HG03354 (cell line): ENCODE results near the gene NOC4L.
"Not testable (repeated sequence)": the region's sequence is repeated elsewhere in the genome, so short reads cannot be mapped to it uniquely, and the experiment has no call there.

Source experiments
- ATAC-seq: cut with Tn5 transposase; IDR thresholded peaks from one replicate; pipeline ENCODE4 v1.9.1; 2021; ENCODE audit warnings: mild to moderate bottlenecking; ENCODE audit not compliant: unreplicated experiment, poor library complexity, severe bottlenecking

The NOC4L gene

DNA sequence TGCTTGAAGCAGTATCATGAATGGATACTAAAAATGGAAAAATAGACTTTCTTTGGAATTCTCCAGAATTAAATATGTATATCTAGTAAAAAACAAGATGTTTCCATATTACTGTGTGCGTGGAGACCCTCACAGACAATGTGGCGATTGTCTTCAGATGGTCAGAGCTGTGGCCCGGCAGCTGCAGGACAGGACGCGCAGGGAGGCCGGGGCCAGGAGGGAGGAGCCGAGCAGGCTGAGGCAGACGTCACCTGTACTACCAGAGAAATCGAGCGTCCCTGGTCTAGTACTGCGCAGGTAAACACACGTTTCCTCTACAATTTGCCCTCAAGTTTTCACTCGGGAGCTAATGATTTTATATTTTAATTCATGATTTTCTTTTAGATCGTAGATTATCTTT lies 23.0 kb upstream of the NOC4L start:
- no peak for ATAC-seq

DNA sequence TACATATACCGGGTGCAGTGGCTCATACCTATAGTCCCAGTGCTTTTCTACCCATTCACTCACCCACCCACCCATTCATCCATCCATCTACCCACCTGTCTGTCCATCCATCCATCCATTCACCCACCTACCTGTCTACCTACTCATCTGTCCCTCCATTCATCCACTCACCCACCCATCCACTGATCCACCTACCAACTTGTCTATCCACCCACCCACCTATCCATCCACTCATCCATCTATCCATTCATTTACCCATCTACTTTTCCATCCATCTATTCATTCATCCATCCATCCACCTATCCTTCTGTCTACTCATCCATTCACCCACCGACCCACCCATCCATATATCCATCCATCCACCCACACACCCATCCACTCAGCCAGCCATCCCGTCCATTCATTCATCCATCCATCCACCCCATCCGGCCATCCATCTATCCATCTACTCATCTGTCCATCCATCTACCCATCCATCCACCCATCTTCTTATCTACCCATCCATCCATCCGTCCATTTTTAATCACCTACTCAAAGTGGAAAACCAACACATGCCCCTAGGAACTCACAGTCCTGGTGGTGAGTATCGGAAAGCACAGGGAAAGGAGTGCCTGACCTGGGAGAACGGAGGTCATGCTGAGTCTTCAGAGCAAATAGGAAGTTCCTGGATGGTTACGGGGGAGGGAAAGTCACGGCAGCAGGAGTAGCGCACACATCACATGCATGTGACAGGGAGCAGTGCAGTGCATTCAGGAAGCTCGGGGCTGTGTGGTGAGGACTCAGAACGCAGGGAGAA lies 20.1 kb upstream of the NOC4L start:
- no peak for ATAC-seq

DNA sequence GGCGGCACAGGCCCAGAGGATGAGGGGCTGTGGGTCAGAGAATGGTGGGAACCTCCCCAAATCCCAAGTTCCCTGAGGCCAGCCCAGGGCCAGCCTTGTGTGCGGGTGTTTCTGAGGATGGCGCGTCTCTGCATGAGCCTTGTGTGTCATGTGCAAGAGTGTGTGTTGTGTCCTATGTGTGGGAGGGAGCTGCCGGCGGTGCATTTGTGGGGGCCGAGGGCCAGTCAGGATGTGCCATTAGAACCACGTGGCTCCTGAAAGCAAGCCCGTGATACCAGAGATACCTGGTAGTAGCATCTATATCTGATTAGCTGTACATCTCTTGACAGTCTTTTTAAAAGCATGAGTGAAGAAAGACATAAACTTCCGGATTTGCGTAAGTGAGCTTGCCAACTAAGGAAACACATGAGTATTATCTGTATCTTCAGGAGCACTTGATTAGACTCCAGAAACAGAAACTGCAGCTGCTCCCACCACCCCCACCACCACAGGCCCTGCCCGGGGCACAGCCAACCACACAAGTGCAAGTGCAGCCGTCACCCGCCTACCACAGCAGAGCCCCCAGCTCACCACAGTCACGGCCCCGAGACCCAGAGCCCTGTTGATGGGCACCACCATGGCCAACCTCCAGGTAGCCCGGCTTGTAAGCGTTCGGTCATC lies 19.4 kb upstream of the NOC4L start:
- no peak for ATAC-seq

DNA sequence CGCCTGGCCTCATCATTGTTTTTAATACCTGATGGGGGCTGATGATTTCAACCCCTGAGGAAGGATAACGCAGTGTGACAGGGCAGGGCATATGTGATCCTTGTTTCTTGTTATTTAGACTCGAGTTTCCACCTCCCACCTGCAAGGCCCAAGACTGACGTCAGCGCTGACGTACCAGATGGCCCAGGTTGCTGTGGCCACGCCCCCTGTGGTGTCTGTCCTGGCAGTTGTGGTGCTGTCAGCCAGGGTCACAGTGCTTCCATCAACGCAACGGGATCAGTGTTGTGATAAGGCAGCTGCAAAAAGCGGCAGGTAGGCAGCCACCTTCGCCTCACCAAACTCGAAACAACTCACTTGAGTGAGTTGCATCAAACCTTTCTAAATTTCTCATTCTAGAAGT lies 18.5 kb upstream of the NOC4L start:
- ATAC-seq: no peak

DNA sequence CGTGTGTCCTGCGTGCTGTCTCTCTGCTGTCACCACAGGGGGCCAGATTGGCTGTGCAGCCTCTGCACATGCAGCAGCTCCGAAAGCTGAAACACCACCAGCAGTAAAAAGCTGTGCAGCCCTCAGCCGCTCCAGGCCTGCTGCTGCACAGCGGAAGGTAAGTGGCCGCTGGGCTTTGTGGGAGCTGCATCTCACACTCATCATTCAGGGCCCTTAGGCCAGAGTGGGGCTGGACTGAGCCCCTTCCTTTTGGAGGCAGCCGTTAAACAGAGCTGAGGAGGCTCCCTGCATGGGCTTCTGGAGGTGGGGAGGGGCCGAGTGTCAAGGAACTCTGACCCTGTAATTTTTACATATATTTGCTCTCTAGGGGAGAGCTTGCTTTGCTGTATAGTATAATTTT lies 17.2 kb upstream of the NOC4L start:
- ATAC-seq: no peak

DNA sequence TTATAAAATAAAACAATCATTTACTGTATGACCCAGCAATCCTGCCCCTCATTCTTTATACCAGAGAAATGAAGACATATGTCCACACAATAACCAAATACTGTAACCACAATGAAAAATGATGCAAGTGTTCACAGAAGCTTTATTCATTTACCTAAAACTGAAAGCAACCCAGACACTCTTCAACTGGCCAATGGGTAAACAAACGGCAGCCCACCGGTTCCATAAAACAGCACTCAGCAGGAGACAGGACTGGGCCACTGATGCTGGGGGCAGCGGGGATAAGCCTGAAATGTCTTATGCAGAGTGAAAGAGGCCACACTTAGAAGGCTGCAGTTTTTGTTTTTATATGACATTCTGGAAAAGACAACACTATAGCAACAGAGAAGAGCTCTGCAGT lies 15.2 kb upstream of the NOC4L start:
- no peak for ATAC-seq

DNA sequence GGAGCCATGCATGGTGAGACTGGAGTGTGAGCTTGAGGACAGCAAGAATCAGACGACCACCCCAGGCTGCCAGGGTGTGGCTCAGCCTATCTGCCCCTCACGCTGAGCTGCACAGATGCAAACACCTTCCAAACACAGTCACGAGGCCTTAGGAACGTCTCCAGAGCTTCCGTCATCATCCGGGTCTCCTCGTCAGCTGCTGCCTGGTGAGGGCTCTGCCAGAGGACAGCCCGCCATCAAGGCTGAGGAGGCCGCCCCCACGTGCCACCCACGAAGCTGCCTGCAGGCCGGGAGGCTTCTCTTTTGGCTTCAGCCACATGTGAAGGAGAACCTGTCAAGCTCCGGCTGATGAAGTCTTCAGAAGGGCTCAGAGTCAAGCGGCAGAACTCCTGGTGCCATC lies 13.6 kb upstream of the NOC4L start:
- no peak for ATAC-seq

DNA sequence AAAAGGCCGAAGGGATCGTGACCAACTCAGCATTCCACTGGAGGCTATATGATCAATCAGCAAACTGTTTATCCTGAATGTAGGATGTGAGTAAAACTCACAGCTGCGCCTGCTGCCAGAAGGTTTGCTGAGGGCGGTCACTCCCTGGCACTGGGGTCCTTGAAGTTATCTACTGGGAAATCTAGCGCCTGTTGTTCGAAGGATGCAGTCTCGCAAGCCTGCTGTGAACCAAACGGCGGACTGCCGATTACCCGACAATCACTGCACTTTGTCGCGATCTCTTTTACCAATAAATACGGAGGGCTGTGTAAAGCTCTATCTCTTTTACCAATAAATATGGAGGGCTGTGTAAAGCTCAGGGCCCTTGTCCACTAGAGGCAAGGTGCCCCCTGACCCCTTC lies 13.0 kb upstream of the NOC4L start:
- ATAC-seq: no peak

DNA sequence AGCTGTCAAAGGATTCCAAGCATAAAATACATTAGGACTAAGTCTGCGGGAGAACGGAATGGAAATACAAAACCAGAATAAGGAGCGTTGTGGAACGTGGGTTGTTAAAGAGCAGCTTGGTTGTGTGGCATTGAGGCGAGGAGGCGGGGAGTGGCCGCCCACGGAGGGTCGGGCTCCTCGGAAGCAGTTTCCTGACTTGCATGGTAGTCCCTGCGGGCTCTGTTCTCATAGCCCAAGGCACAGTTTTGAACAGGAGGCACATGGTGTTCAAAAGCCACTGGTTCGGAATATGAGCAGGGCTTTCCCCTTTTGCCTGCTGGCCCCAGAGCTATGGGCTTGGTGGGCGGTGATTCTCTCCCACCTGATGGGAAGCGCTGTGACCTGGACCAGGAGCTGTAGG lies 12.3 kb upstream of the NOC4L start:
- no peak for ATAC-seq

DNA sequence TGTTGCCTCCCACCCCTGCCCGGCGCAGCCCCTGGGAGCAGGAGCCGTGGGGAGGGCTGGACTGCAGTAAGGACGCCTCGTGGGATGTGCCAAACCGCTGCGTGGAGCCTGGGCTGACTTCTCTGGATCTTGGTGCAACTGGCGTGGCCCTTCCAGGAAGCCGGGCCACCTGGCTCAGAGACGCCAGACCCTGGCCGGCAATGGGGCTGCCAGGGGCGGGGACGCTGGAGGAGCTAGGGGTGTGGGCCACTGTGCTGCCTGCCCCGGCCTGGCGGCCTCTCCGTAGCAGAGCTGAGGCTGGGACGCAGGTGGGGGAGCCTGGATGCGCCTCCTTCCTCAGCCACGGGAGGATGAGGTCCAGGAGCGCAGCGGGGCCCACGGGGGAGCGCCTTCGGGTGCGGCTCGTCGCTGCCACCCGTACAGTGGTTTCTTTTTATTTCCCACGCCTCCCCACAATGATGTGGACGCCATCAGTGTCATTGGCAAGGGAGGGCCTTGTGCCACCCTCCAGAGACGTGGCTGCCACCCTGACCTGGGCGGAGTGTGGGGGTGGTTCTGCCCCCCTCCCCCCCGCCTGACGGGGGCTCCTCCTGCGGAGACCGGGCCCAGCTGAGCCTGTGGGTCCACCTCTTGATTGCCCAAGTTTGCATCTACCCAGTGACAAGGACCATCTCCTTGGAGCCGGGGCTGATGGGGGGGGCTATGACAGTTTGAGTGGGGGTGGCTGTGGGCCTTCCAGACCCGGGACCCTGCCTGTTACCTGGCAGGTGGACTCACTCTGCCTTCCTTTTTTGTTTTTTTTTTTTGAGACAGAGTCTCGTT lies 11.4 kb upstream of the NOC4L start:
- ATAC-seq: no peak

DNA sequence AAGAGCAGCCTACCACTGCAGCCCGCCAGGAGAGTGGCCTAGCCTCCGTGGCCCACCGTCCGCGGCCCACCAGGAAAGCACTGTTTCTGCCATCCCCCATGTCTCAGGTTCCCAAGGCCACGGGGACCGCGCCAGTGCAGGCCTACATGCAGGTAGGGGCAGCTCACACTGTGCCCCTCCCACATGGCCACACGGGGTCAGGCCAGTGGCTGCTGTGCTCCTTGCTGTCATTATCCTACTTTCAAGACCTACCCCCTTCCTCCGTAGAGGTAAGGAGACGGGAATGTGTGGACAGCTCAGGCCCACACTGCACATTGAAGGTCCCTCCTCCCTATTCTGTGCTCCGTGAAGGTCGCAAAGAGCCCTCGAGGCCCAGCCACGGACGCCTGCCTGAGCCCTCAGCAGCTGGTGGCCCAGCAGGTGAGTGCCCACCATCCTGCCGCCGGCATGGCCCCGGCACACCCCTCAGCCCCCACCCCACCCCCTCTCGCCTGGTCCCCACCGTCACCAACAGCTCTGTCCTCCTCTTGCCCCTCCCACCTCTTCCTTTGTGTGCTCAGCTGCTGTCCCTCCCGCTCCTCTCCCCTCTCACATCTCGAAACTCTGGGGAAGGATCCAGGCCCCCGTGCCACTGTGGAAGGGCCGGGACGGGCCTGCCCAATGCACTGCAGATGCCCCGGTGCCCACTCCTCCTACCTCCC lies 10.2 kb upstream of the NOC4L start:
- no peak for ATAC-seq

DNA sequence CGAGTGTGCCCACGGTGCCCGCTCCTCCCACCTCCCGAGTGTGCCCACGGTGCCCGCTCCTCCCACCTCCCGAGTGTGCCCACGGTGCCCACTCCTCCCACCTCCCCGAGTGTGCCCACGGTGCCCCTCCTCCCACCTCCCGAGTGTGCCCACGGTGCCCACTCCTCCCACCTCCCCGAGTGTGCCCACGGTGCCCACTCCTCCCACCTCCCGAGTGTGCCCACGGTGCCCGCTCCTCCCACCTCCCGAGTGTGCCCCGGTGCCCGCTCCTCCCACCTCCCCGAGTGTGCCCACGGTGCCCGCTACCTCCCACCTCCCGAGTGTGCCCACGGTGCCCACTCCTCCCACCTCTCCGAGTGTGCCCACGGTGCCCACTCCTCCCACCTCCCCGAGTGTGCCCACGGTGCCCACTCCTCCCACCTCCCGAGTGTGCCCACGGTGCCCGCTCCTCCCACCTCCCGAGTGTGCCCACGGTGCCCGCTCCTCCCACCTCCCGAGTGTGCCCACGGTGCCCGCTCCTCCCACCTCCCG lies 9.5 kb upstream of the NOC4L start:
- not testable (repeated sequence) for ATAC-seq

DNA sequence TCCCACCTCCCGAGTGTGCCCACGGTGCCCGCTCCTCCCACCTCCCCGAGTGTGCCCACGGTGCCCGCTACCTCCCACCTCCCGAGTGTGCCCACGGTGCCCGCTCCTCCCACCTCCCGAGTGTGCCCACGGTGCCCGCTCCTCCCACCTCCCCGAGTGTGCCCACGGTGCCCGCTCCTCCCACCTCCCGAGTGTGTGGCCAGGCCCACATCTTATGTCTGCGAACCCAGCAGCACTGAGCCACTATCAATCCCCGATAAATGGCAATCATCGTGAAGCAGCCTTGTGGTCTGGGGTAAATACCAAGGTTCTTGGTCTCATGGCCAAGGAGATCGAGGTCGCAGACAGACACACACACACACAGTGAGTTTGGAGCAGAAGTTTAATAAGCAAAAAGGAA lies 8.0 kb upstream of the NOC4L start:
- ATAC-seq: not testable (repeated sequence)

DNA sequence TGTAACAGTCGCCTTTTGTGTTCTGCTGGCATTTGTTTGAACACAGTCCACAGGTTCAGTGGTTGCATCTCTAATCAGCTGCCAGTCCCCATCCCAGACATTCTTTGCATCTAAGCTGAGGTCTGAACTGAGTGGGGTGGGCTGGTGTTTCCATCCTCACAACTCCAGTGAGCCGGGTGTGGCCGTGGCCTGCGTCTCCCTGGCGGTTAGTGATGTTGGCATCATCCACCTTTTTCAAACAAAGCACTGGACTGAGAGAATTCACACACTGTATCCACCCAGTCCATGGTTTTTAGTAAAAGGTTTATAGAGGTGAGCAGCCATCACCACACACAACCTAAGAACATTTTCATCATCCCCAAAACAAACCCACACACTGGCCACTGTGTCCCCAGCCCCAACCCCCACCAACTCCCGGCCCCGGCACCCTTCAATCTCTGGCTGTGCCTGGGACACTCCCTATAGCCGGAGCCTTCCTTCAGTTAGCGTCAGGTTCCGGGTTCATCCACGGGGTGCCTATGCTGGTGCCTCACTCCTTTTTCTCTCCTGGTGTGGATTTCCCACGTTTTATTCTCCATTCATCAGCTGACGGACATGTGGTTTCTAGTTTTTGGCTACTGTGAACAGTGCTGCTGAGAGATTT lies 6.7 kb upstream of the NOC4L start:
- no peak for ATAC-seq

DNA sequence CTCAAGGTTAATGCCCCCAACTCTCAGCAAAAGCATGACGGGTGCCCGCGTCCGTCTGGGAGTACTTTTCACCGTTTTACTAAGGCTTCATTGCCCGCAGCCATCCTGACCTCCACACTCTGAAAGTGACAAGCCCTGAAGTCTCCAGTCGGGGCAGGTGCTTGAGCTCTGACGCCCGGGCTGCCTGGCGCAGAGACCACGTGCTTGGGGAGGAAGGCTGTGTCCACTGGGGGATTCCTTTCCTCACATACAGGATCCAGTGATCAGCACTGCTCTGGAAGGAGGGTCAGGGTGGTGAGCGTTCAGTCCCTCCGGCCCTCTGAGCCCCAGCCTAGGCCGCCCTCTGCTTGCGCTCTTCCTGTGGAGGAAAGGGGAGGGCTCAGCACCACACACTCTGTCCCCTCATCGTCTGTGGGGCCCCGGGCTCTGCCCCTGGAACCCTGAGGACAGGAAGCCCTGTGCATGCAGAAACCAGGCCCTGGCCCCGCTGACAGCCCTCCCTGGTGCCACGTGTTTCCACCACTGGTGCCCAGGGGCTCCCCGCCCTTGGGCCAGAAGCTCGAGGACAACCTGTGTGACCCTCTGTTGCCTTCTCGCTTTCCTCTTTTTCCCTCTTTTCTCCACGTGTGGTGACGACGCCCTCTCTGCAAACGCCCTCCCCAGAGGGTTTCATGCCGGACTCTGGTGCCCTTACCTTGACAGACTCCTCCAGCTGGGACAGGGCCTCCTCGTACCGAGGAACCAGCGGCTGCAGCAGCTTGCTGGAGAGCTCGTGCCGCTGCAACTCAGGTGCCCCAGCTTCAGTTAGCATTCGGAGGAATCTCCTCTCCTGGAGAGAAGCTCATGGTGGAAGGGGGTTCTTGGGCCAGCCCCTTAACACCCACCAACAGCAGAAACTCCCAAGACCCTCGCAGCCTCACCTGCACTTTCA lies 5.1 kb upstream of the NOC4L start:
- no peak for ATAC-seq

DNA sequence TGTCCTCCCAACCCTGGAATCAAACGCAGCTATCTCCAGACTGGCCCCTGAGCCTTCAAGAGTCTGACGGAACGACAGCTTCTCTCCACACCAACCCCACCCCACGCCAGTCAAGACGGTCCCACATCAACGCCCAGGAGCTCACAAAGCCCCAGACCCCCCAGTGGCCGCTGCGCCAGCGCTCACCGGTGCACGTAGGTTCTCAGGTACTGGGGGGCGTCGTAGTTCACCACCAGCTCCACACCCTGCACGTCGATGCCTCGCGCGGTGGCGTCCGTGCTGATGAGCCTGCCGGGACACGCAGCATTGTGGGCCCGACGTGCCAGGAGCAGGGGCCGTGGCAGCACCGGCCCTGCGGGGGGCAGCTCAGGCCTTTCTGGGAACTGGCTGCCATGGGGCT lies 4.3 kb upstream of the NOC4L start:
- no peak for ATAC-seq

DNA sequence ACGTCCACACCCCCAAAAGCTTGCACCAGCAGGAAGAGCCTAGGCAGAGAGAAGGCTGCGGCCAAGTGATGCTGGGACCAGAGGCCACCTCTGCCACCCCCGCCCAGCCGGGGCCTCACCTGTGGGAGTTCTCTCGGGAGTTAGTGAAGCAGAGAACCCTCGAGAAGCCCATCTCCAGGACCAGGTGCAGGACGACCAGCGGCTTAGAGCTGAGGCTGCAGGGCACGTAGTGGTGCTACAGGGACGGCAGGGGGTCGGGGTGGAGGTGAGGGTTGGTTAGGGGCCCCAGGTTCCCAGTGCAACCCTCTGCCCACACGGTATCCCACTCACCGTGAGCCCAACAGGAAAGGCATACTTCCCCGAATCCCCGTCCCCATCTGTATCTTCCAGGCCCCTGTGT lies 3.8 kb upstream of the NOC4L start:
- no peak for ATAC-seq
